PC-3 (cell line): ENCODE data around the gene FAM136A. TPM values are rescaled to one million over a fixed set of nuclear protein-coding genes. Genes with fewer than 3 reads are reported as not detected.

Source experiments
- ATAC-seq: fragments of 200-7000 bp; cut with Tn5 transposase; 2 replicates; pipeline ENCODE4 v1.9.1; 2020; ENCODE audit warnings: mild to moderate bottlenecking, moderate library complexity
- Bru-seq: library from RNA; stranded (reverse); fragments of 400-500 nt; gene quantifications from one replicate; lab custom pipeline; 2021; lab: Mats Ljungman, UMichigan
- BruChase-seq, 2 experiments: library from RNA; stranded (reverse); fragments of 400-500 nt; gene quantifications; one replicate each; lab custom pipeline; 2021; lab: Mats Ljungman, UMichigan
- BruUV-seq: library from RNA; stranded (reverse); fragments of 400-500 nt; replicated peaks from 2 replicates; lab custom pipeline; 2021; lab: Mats Ljungman, UMichigan
- CTCF ChIA-PET: fragments of 300-600 bp; sonication (Branson Sonifier 250); formaldehyde crosslinking; loops from one replicate; lab custom pipeline; 2022; ENCODE audit warnings: antibody characterized with exemption; lab: Charles Lee
- POLR2A ChIA-PET: fragments of 300-600 bp; sonication (Branson Sonifier 250); formaldehyde crosslinking; loops from one replicate; lab custom pipeline; 2022; ENCODE audit warnings: antibody characterized with exemption; ENCODE audit not compliant: unreplicated experiment; lab: Charles Lee
- DNase-seq: peaks from one replicate; pipeline ENCODE4 v3.0.0-alpha.2; 2015
- H2AFZ ChIP-seq: fragments of 300-600 bp; sonication (generic); 2 replicates; pipeline ENCODE4 v1.6.0; 2016; ENCODE audit warnings: antibody characterized with exemption, low read length
- H3F3A ChIP-seq: fragments of 300-600 bp; sonication (generic); one replicate; pipeline ENCODE4 v1.6.0; 2017; ENCODE audit warnings: antibody characterized with exemption, low read length, control low read depth, mild to moderate bottlenecking; ENCODE audit not compliant: unreplicated experiment
- H3K27ac ChIP-seq: fragments of 300-600 bp; sonication (generic); 2 replicates; pipeline ENCODE4 v1.5.1; 2016; ENCODE audit warnings: mild to moderate bottlenecking, low read length
- H3K27me3 ChIP-seq: fragments of 300-600 bp; sonication (generic); 2 replicates; pipeline ENCODE4 v1.6.1; 2016; ENCODE audit warnings: low read length, mixed read lengths
- H3K36me3 ChIP-seq: fragments of 300-600 bp; sonication (generic); 2 replicates; pipeline ENCODE4 v1.6.1; 2016; ENCODE audit warnings: low read depth, mixed run types, low read length, mixed read lengths
- H3K4me1 ChIP-seq: fragments of 300-600 bp; sonication (generic); 2 replicates; pipeline ENCODE4 v1.5.1; 2016; ENCODE audit warnings: low read length; ENCODE audit not compliant: insufficient read depth
- H3K4me2 ChIP-seq: fragments of 300-600 bp; sonication (generic); 2 replicates; pipeline ENCODE4 v1.6.0; 2016; ENCODE audit warnings: low read length
- H3K4me3 ChIP-seq: fragments of 300-600 bp; sonication (generic); 2 replicates; pipeline ENCODE4 v1.5.1; 2016; ENCODE audit warnings: mild to moderate bottlenecking, low read length, mixed read lengths
- H3K79me2 ChIP-seq: fragments of 300-600 bp; sonication (generic); 2 replicates; pipeline ENCODE4 v1.6.1; 2017; ENCODE audit warnings: low read length, mixed read lengths
- H3K9ac ChIP-seq: fragments of 300-600 bp; sonication (generic); 2 replicates; pipeline ENCODE4 v1.6.0; 2016; ENCODE audit warnings: mild to moderate bottlenecking, low read length
- H3K9me2 ChIP-seq: fragments of 300-600 bp; sonication (generic); replicated peaks from 2 replicates; pipeline ENCODE4 v1.6.1; 2016; ENCODE audit warnings: mixed run types, low read length, mixed read lengths
- H3K9me3 ChIP-seq: fragments of 300-600 bp; sonication (generic); 2 replicates; pipeline ENCODE4 v1.6.1; 2016; ENCODE audit warnings: low read length, mixed read lengths
- H4K20me1 ChIP-seq: fragments of 300-600 bp; sonication (generic); 2 replicates; pipeline ENCODE4 v1.6.1; 2016; ENCODE audit warnings: low read length, mixed read lengths
- EZH2 ChIP-seq: fragments of 300-600 bp; sonication (generic); IDR thresholded peaks from one replicate; pipeline ENCODE4 v1.6.1; 2017; ENCODE audit warnings: antibody characterized with exemption, mild to moderate bottlenecking, low read length; ENCODE audit not compliant: unreplicated experiment
- EZH2phosphoT487 ChIP-seq: fragments of 300-600 bp; sonication (generic); IDR thresholded peaks from 2 replicates; pipeline ENCODE4 v1.6.1; 2018; ENCODE audit warnings: mild to moderate bottlenecking, antibody characterized with exemption, low read length, borderline replicate concordance
- intact Hi-C: fragments of 100-400 bp; cut with micrococcal nuclease; formaldehyde crosslinking; loops from 2 replicates; pipeline ENCODE4 v1.9.0; 2023
- long read RNA-seq: library from polyadenylated mRNA; unstranded; transcript quantifications from one replicate; pipeline ENCODE4 v2.0.0, GENCODE V29; 2021; ENCODE audit not compliant: unreplicated experiment
- total RNA-seq: library from RNA; depleted of rRNA; stranded (reverse); fragments of >200 nt; gene quantifications from 2 replicates; pipeline ENCODE4 v1.2.3, GENCODE V29; 2014; rRNA removed
- TF ChIP-seq, protein P1 (sequence below): fragments of 300-600 bp; sonication (generic); conservative IDR thresholded peaks from 2 replicates; pipeline ENCODE4 v1.5.1; 2017; ENCODE audit warnings: antibody characterized with exemption, low read depth, mild to moderate bottlenecking, low read length

FAM136A gene
- 67.6 and 70.8 TPM in 2 replicates for total RNA-seq
- Bru-seq, nascent RNA: percentile 85 among the genes with signal in this experiment
- BruChase-seq, experiment 1, labeled RNA remaining after a 6-hour chase: percentile 97 among the genes with signal in this experiment
- BruChase-seq, experiment 2, labeled RNA remaining after a 2-hour chase: percentile 91 among the genes with signal in this experiment
- long read RNA-seq, transcript FAM136A-205 (3 exons, 2,398 nt): minor isoform, 20 of 146 reads
- long read RNA-seq, transcript FAM136A-201 (3 exons, 1,810 nt): major isoform, 114 of 146 reads
- long read RNA-seq, partial matches to known transcripts: 1 of 146 reads
- long read RNA-seq, other reads (novel, unspliced or antisense): 10 of 146 reads

DNA sequence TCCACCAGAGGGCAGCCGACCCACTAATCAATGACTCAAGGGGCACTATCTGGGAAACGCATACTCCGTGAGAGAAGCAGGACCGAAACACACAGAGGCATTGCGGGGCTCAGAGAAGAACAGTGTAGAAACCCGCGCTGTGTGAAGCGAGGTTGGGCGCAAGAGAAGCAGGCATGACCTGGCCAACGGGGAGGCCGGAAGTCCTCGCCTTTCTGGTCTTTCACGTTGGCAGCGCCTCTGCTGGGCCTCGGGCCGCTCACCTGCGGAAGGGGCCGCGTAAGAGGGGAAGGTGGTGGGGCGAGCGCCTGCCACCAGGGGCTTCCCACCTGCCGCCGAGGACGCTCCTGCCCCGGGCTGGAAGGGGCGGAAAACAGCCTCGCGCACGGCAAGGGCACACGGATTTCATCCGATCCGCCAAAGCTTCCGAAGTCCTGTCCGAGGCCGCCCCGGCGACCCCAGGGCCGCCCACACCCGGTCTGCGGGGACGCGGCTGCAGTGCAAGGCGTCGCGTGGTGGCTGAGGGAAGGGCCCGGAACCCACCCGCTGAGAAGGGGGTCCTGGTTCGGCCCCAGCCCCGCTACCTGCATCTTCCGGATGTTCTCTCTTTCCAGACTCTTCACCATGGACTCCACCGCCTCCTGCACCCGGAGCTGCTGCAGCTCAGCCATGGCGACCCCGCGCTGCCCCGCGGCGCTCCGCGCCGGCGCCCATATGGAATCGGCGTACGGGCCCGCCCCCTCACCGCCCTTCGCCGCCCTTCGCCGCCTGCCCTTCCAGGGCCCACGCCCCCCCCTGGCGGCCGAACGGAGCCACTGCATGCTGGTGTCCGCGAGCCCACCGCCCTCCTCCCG is at the start of gene FAM136A:
FAM136A (minus strand) TSS at position 724 of the 851 bp plus-strand sequence; CDS start at position 668, 56 bp downstream.
- peak within 1 kb of the TSS; percentile 81 for H2AFZ ChIP-seq
- peaks cover 14% of the 10 kb centered on the region; the same call in 1 of the 2 replicates for H3K36me3 ChIP-seq
- peak within 1 kb of the TSS; percentile 71 for H3K4me3 ChIP-seq
- DNase-seq (peak; percentile 86), ATAC-seq (peak; percentile 85)
- BruUV-seq: no TSS peak
- H3F3A ChIP-seq: no peaks in the 10 kb centered on the region
- peaks cover 7% of the 10 kb centered on the region for H3K4me1 ChIP-seq
- H3K9me3 ChIP-seq: no peaks in the 10 kb centered on the region
- TF ChIP-seq, protein P1, sequence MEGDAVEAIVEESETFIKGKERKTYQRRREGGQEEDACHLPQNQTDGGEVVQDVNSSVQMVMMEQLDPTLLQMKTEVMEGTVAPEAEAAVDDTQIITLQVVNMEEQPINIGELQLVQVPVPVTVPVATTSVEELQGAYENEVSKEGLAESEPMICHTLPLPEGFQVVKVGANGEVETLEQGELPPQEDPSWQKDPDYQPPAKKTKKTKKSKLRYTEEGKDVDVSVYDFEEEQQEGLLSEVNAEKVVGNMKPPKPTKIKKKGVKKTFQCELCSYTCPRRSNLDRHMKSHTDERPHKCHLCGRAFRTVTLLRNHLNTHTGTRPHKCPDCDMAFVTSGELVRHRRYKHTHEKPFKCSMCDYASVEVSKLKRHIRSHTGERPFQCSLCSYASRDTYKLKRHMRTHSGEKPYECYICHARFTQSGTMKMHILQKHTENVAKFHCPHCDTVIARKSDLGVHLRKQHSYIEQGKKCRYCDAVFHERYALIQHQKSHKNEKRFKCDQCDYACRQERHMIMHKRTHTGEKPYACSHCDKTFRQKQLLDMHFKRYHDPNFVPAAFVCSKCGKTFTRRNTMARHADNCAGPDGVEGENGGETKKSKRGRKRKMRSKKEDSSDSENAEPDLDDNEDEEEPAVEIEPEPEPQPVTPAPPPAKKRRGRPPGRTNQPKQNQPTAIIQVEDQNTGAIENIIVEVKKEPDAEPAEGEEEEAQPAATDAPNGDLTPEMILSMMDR: peak; percentile 78
- TF ChIP-seq EZH2phosphoT487: no peak
- POLR2A ChIA-PET: interaction anchor here (0.5 to 0.6 kb wide), 2 partner anchors 252 to 390 kb away, joined by 3 to 5 read pairs; no protein-coding TSS in a partner anchor
- peaks cover 26% of the 10 kb centered on the region for H3K79me2 ChIP-seq
- peak within 1 kb of the TSS; percentile 93 for H3K9ac ChIP-seq
- CTCF ChIA-PET: interaction anchor here (0.6 to 2.0 kb wide), 6 partner anchors 8 to 809 kb away, joined by 3 to 7 read pairs (median 4); partner anchors contain the start of gene SNRPG
- no peaks in the 10 kb centered on the region for H3K27me3 ChIP-seq
- H3K27ac ChIP-seq: peak within 1 kb of the TSS; percentile 17; the same call in 1 of the 2 replicates
- H4K20me1 ChIP-seq: no peaks in the 10 kb centered on the region
- H3K4me2 ChIP-seq: peak within 1 kb of the TSS; percentile 92
- intact Hi-C loops: loop anchor here (10.0 kb wide), 1 partner anchor 483 kb away; no protein-coding TSS in a partner anchor
- H3K9me2 ChIP-seq: no peaks in the 10 kb centered on the region

DNA sequence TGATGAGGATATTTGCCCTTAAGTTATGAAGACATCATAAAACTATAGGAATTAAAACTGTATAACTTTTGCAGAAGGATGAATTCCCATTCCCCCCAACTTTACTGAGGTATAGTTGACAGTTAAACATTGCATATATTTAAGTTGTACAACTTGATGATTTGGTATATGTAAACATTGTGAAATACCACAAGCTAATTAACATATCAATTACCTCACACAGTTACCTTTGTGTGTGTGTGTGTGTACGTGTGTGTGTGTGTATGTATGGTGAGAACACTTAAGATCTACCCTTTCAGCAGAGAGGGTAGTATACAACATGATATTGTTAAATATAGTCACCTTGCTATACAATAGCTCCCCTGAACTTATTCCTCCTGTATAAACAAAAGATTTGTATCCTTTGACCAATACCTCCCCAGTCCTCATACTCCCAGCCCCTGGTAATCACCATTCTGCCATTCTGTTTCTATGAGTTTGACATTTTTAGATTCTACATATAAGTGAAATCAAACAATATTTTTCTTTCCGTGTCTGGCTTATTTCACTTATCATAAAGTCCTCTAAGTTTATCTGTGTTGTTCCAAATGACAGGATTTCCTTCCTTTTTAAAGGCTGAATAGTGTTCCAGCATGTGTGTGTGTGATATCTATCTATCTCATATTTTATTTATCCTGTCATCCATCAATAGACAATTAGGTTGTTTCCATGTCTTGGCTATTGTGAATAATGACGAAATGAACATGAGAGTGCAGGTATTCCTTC is 48.2 kb upstream of the FAM136A start:
- Histone ChIP-seq H3K9me2 (no peaks in the 10 kb centered on the region), H3K27ac (no peak overlapping the region), H2AFZ (no peak overlapping the region), H3F3A (no peaks in the 10 kb centered on the region), H3K4me1 (peaks cover 11% of the 10 kb centered on the region), H3K79me2 (no peaks in the 10 kb centered on the region), H3K4me3 (no peak overlapping the region), H3K9me3 (no peaks in the 10 kb centered on the region), H4K20me1 (no peaks in the 10 kb centered on the region), H3K36me3 (no peaks in the 10 kb centered on the region), H3K4me2 (no peak overlapping the region), H3K9ac (no peak overlapping the region), H3K27me3 (no peaks in the 10 kb centered on the region)
- DNase-seq (no peak), ATAC-seq (no peak)
- CTCF ChIA-PET: no interaction called here
- intact Hi-C loops: no loop called here
- TF ChIP-seq, protein P1: no peak
- TF ChIP-seq EZH2: no peak
- TF ChIP-seq EZH2phosphoT487: no peak
- POLR2A ChIA-PET: no interaction called here
- no TSS peak for BruUV-seq
